Endothelial cell of umbilical vein (primary cell): Measurements from ENCODE around the gene E2F2.

Source experiments
- CTCF ChIP-seq, 2 donors: IDR thresholded peaks; 1 replicate in 1 of 2; 2 replicates in 1 of 2; pipeline ENCODE4 v1.5.1; 2011; ENCODE audit warnings: low read length in 2 of 2, mild to moderate bottlenecking in 2 of 2, moderate library complexity in 2 of 2, control low read depth in 1 of 2, inconsistent platforms in 1 of 2, low read depth in 1 of 2; ENCODE audit not compliant: insufficient read depth in 1 of 2; ENCODE audit errors: extremely low read depth in 1 of 2
- EZH2 ChIP-seq: IDR thresholded peaks from 2 replicates; pipeline ENCODE4 v1.6.1; 2012; ENCODE audit warnings: borderline replicate concordance, low read depth, mild to moderate bottlenecking, moderate library complexity, low read length, inconsistent platforms; ENCODE audit not compliant: severe bottlenecking
- FOS ChIP-seq: IDR thresholded peaks from 2 replicates; pipeline ENCODE4 v1.6.1; 2011; ENCODE audit warnings: mild to moderate bottlenecking, low read length, moderate library complexity, borderline replicate concordance; ENCODE audit not compliant: insufficient read depth
- GATA2 ChIP-seq: IDR thresholded peaks from 2 replicates; pipeline ENCODE4 v1.7.0; 2011; ENCODE audit warnings: low read depth, mild to moderate bottlenecking, moderate library complexity, mixed read lengths, low read length; ENCODE audit not compliant: insufficient read length, insufficient read depth
- JUN ChIP-seq: IDR thresholded peaks from 2 replicates; pipeline ENCODE4 v1.6.1; 2011; ENCODE audit warnings: borderline replicate concordance, low read depth; ENCODE audit not compliant: insufficient read length, insufficient read depth
- MAX ChIP-seq: IDR thresholded peaks from 2 replicates; pipeline ENCODE4 v1.6.1; 2011; ENCODE audit not compliant: insufficient read depth, insufficient read length
- POLR2A ChIP-seq: IDR thresholded peaks from 2 replicates; pipeline ENCODE4 v1.6.1; 2012; ENCODE audit warnings: low read depth, mild to moderate bottlenecking, control low read depth, low read length
- POLR2AphosphoS5 ChIP-seq: IDR thresholded peaks from 2 replicates; pipeline ENCODE4 v1.6.1; 2012; ENCODE audit warnings: low read depth, mild to moderate bottlenecking, control low read depth, low read length, moderate library complexity; ENCODE audit not compliant: insufficient read depth

GRCh38 chr1:23515905-23516304 lies 15.1 kb downstream of the E2F2 start:
- no peak for TF ChIP-seq POLR2AphosphoS5
- no peak for TF ChIP-seq POLR2A
- no peak for TF ChIP-seq CTCF (IDR thresholded peaks at IDR 0.05; ENCODE audit: extremely low read depth in 1 of 2, insufficient read depth in 1 of 2, low read depth in 1 of 2, low read length in 2 of 2)
- no peak for TF ChIP-seq EZH2
- TF ChIP-seq FOS, result no peak
- TF ChIP-seq MAX, result no peak
- TF ChIP-seq JUN, result no peak
- no peak for TF ChIP-seq GATA2
